ENCODE data around the gene REG3G. TPM values are rescaled to one million over a fixed set of nuclear protein-coding genes. Genes with fewer than 3 reads are reported as not detected.

Gene REG3G
- total RNA-seq, 4 donors from 2014 or later: not detected

DNA sequence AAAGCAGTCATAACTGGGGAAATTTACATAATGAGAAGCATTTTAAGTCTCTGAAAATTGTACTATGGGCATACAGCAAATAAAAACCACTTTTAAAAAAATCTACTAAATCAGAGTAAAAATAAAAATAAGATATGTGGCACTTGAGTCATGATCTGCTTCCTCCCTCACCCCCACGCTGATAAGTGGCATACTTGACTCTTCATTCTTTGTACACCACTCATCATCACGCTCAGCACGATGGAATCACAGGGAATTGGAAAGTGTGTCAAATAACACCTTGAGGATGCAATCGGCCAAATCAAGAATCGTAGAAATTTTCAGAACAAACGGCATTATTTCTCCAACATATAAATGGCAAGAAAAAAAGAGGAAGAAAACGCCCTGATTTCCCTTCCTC, 41.1 kb upstream of the REG3G start:
- TF ChIP-seq, protein P1, sequence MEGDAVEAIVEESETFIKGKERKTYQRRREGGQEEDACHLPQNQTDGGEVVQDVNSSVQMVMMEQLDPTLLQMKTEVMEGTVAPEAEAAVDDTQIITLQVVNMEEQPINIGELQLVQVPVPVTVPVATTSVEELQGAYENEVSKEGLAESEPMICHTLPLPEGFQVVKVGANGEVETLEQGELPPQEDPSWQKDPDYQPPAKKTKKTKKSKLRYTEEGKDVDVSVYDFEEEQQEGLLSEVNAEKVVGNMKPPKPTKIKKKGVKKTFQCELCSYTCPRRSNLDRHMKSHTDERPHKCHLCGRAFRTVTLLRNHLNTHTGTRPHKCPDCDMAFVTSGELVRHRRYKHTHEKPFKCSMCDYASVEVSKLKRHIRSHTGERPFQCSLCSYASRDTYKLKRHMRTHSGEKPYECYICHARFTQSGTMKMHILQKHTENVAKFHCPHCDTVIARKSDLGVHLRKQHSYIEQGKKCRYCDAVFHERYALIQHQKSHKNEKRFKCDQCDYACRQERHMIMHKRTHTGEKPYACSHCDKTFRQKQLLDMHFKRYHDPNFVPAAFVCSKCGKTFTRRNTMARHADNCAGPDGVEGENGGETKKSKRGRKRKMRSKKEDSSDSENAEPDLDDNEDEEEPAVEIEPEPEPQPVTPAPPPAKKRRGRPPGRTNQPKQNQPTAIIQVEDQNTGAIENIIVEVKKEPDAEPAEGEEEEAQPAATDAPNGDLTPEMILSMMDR (IDR thresholded peaks at IDR 0.05; ENCODE audit: low read depth): no peak

DNA sequence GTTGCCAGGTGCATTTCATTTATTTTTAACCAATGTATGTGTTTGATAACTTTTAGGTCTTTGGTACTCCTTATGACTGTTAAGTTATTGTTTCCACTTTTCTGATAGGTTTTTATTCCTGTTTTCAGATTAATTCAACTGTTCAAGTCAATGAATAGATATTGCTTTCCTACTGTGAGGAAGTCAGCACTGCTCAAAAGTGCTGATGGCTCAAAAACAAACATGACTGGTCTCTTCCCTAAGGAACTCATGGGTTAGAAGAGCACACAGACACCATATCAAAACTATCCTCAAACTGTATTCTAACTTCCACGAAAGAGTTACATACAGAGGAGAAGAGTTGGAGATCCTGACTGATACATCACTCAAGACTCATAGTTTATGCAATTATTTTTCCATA, 39.9 kb upstream of the REG3G start:
- TF ChIP-seq, protein P1 (IDR thresholded peaks at IDR 0.05; ENCODE audit: low read depth): no peak

DNA sequence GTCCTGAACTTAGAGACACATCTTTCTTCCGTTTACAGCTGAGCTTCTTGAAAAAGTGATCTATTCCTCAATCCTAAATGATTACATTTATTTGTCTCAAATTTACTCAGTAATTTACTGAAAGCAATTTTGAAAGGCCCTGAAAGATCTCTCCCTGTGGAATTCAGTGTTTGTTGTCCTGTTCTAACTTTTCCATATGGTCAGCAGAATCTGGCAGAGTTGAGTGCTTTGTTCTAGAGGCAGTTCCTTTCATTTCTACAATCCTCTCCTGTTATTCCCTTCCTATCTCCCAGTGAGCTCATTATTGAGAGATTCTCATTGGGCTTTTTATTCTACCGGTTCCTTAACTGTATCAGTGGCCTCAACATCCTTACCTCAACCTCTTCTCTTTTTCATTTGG, 36.5 kb upstream of the REG3G start:
- TF ChIP-seq, protein P1 (IDR thresholded peaks at IDR 0.05; ENCODE audit: low read depth): no peak

DNA sequence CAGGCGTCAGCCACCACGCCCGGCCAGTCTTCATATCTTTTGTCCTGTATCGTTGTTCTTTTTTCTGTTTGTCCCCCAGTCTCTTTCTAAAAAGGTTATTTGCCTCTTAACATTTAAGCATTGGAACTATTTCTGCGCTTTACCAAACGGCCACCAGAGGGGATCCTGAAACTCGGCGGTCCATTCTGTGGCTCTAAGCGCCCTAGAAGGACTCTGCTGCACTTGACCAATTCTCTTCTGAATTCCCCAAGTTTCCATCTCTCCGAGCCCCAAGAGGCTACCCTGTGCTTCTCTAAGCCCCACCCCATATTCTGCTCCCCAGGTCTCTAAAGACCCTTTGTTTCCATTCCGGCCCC, 33.1 kb upstream of the REG3G start:
- TF ChIP-seq, protein P1 (IDR thresholded peaks at IDR 0.05; ENCODE audit: low read depth): no peak

DNA sequence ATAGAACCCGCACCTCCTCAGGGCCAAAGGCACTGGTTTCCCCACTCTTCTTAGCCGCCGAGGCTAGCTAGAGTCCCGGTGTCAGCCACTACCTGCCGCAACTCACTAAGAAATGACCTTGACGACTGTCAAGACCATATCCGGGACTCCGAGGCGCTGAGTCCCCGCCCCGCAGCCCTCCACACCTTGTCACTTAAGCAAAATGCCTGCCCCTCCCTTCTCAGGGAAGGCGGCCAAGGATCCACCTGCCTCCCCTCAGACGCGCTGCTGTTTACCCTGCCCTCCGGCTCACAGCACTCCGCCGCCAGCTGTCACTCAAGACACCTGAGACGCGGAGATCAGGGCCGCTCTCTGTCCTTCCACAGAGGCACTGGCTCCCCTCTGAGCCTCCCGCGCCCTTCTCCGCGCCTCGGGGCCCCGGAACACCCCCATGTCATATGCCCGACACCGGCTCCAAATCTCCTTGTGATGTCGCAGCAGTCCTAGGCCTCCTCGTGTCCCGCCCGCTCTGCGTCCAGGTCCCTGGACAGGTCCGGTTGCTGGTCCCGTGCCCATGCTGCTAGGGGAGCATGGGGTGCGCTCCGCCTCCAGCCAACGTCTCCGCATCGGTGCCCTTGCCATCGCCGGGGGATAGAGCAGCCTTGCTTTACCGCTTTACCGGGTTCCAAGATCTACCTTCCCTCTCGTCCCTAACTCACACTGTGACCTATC, 32.5 kb upstream of the REG3G start:
- TF ChIP-seq, protein P1 (IDR thresholded peaks at IDR 0.05; ENCODE audit: low read depth): no peak

DNA sequence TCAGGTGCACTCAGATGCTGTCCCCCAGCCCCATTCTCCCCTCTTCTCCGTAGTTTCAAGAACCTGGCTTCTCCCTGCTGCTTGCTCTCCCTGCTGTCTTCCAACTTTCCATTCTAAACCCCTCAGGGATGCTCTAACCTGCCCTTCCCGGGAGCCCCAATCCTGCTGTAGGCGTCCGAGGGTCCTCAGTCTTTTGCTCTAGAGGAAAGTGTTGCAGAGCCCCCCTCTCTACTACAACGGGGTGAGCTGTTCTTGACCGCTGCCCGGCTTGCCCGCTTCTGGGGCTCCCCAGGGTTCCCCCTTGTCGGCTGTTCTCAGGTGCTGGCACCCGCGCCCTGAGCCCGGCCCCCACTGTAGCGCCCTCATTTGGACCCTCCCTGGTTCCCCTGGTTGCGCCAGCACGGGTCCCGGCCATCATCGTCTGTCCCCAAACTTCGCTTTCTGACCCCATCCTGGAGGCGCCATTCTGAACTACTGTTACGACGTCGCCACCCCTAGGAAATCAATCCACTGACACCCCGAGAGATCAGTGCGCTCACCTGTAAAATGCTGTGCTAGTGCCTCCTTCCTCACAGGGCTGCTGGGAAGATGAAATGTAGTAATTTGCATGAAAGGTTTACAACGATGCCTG, 31.9 kb upstream of the REG3G start:
- TF ChIP-seq, protein P1 (IDR thresholded peaks at IDR 0.05; ENCODE audit: low read depth): no peak

DNA sequence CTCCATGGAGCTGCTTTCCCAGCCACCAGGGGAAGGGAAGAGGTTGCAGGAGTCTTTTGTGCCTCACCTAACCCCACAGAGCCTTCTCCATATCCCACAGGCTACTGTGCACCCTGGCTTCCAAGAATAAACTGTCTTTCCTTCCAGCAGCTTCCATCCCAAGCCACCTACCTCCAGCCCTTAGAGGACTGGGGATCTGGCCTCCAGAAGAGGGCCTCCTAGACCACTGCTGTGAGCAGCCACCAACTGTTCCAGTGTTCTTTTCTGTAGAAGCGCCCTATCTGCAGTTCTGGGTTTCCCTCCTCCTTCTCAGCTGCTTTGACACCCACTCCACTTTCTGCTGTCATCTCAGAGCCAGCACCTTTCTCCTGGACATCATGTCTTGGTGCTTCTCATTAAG, 30.7 kb upstream of the REG3G start:
- TF ChIP-seq, protein P1 (IDR thresholded peaks at IDR 0.05; ENCODE audit: low read depth): no peak

All from subcutaneous adipose tissue (tissue), 4 donors.